WI38 (cell line): Measurements from ENCODE around the gene PCBD2.
"Not testable (repeated sequence)": the region's sequence is repeated elsewhere in the genome, so short reads cannot be mapped to it uniquely, and the experiment has no call there.

ENCODE experiments used
- H3K4me3 ChIP-seq: 2 replicates; pipeline ENCODE4 v1.5.1; 2011; ENCODE audit warnings: low read depth, mild to moderate bottlenecking, control low read depth, low read length
- TF ChIP-seq, protein P1 (sequence below): IDR thresholded peaks from 2 replicates; pipeline ENCODE4 v1.5.1; 2012; ENCODE audit warnings: low read depth, mild to moderate bottlenecking, control low read depth, low read length

The PCBD2 gene

DNA sequence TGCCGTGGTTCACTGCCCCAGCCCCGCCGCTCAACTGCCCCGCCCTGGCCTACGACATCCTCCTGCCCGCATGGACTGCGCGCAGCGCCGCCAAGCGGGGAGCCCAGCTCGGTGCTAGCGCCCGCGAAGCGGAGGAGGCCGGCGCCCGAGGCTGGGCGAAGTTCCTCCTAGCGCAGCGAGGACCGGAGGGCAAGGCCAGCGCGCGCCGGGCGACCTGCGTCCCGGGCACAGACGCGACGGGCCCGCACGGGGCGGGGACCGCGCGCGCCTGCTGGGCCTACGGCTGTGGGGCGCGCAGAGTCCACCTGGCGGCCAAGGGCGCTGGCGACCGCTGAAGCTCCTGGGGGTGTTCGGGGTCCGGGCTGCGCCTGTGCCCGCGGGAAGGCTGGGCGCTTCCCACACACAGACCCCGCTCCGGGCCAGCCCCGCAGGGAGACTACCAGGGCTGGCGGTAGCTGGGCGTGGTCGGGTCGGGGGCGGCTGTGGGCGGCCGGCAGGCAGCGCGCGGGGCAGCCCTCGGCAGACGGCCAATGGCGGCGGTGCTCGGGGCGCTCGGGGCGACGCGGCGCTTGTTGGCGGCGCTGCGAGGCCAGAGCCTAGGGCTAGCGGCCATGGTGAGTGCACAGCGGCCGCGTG lies at the start of gene PCBD2:
Gene PCBD2, plus strand, starts transcription at position 522 of the 636 bp plus-strand sequence. Its CDS starts 9 bp downstream, at position 531.
- TF ChIP-seq, protein P1, sequence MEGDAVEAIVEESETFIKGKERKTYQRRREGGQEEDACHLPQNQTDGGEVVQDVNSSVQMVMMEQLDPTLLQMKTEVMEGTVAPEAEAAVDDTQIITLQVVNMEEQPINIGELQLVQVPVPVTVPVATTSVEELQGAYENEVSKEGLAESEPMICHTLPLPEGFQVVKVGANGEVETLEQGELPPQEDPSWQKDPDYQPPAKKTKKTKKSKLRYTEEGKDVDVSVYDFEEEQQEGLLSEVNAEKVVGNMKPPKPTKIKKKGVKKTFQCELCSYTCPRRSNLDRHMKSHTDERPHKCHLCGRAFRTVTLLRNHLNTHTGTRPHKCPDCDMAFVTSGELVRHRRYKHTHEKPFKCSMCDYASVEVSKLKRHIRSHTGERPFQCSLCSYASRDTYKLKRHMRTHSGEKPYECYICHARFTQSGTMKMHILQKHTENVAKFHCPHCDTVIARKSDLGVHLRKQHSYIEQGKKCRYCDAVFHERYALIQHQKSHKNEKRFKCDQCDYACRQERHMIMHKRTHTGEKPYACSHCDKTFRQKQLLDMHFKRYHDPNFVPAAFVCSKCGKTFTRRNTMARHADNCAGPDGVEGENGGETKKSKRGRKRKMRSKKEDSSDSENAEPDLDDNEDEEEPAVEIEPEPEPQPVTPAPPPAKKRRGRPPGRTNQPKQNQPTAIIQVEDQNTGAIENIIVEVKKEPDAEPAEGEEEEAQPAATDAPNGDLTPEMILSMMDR: peak; percentile 89
- H3K4me3 ChIP-seq: peak within 1 kb of the TSS; percentile 78

DNA sequence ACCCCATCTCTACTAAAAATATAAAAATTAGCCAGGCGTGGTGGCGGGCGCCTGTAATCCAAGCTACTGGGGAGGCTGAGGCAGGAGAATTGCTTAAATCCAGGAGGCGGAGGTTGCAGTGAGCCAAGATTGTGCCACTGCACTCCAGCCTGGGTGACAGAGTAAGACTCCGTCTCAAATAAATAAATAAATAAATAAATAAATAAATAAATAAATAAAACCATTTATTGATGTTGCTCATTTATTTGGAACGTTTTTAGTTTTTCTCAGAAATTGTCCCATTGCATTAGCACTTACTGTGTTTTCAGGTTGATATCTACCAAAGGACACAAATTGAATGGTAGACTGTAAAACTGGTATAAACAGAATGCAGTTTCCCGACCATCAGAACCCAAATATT lies 48.5 kb upstream of the PCBD2 start:
- not testable (repeated sequence) for H3K4me3 ChIP-seq

DNA sequence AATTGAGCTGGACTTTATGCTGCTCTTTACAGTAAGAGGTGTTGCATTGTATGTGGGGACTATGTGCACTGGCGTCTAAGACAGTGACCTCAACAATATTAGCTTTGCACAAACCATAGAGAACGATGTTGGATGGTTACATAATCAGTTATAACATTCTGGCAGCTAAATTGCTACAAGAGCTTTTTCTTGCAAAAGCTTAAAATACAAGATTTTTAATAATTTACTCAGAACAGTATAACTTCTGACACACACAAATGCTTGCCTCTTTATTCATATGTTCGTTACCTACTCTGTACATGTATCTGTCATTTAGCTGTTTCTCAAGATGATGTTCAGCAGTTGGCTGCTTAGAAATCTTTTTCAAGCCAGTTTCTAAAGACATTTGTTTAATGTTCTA lies 47.5 kb upstream of the PCBD2 start:
- H3K4me3 ChIP-seq: no peak overlapping the region
- TF ChIP-seq, protein P1: no peak

DNA sequence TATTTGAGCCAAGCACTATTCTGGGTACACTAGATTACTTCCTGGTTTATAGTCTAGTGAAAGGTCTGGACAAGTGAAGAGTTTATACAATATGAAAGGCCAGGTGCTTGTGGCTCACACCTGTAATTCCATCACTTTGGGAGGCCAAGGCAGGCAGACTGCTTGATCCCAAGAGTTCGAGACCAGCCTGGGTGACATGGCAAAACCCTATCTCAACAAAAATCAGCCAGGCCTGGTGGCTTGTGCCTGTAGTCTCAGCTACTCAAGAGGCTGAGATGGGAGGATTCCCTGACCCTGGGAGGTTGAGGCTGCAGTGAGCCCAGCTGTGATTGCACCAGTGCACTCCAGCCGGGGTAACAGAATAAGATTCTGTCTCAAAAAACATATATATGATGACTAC lies 40.2 kb upstream of the PCBD2 start:
- TF ChIP-seq, protein P1: no peak
- no peak overlapping the region for H3K4me3 ChIP-seq

DNA sequence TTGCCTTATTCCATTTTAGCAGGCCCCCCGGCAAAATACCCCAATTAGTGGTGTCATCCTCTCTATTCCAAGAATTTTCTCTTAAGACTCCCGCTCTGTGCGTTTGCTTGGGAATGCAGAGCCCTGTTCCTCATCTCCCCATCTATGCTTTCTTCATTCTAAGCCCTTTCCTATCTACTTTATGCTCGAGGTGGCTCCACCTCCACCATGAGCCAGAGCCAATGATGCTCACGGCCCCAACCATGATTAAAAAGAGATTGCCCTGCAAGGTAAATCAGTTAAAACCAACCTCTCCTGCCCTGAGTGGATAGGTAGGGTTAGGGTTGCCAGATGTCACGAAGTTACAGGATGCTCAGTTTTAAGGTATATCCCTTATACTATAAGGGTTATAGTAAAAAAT lies 31.4 kb upstream of the PCBD2 start:
- TF ChIP-seq, protein P1: no peak
- no peak overlapping the region for H3K4me3 ChIP-seq

DNA sequence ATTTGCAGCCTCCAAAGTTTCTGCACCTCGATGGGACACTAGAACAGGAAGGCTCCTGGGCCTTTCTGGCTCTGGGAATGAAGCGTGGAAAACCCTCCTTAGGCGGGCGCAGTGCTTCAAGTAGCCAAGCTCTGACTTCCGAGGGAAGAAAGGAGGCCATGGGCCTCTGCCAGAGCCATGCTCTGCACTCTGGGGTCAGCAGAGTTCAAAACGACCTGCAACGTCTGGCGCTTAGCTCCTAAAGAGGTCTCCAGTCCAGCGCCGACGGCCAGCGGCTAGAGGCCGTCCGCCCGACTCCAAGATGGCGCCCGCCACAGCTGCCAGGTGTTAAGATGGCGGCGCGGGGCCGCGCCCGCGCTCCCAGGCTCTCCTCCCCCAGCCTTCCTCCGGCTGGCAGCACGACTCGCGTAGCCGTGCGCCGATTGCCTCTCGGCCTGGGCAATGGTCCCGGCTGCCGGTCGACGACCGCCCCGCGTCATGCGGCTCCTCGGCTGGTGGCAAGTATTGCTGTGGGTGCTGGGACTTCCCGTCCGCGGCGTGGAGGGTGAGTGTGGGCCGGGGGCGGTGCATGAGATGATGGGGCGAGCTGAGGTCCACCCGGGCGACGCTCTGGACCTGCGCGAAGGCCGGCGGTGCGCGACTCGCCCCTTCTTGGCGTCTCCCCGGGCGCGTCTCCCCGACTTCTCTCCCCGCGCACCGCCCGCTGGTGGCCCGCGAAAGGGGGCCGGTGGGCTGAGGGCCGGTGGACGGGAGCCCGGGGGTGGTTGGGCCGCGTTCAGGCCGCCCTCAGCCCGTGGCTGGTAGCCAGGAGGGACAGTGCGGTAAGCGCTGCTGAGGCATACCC lies 30.7 kb upstream of the PCBD2 start, which contains the start of gene TXNDC15:
Gene TXNDC15, plus strand, starts transcription at position 385 of the 844 bp plus-strand sequence. Its CDS starts 57 bp downstream, at position 442.
- TF ChIP-seq, protein P1: no peak

DNA sequence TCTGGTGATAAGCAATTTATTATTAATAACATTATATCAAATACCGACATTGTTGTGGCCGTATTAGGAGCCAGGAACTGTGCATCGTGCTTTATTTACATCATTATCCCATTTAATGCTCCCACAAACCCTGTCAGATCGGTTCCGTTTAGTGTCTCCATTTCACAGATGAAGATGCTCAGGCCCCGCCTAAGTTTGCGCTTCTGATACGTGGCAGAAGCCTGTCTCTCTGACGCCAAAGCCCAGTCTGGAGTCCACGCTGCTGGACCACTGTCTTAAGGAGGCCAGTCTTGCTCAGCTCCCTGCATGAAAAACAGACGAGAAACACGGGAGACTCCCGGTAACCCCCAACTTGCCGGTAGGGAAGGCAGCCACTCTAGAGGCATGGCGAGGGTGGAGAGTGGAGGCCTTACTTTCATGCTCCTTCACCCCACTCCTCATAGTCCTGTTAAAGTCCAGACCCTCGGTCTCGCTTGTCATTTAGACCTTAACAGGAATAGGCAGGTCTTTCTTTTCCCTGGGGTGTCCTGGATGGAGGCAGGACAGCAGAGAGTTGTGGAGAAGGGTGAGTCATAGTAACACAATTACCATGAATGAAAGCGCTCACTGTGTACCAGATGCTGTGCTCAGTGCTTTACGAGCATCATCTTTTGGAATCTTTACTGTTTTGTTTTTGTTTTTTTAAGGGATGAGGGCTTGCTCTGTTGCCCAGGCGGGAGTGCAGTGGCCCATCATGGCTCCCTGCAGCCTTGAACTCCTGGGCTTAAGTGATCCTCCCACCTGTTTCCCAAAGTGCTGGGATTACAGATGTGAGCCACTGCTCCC lies 29.9 kb upstream of the PCBD2 start:
- peak overlapping the region; percentile 80 for H3K4me3 ChIP-seq
- TF ChIP-seq, protein P1: no peak

More for the DNA sequence above, 30.7 kb upstream of the PCBD2 start, which contains the start of gene TXNDC15:
- peak within 1 kb of the TSS; percentile 80 for H3K4me3 ChIP-seq
